ENCODE measurements around the gene MRFAP1.
"Not testable (repeated sequence)": the region's sequence is repeated elsewhere in the genome, so short reads cannot be mapped to it uniquely, and the experiment has no call there.

MRFAP1 gene

DNA sequence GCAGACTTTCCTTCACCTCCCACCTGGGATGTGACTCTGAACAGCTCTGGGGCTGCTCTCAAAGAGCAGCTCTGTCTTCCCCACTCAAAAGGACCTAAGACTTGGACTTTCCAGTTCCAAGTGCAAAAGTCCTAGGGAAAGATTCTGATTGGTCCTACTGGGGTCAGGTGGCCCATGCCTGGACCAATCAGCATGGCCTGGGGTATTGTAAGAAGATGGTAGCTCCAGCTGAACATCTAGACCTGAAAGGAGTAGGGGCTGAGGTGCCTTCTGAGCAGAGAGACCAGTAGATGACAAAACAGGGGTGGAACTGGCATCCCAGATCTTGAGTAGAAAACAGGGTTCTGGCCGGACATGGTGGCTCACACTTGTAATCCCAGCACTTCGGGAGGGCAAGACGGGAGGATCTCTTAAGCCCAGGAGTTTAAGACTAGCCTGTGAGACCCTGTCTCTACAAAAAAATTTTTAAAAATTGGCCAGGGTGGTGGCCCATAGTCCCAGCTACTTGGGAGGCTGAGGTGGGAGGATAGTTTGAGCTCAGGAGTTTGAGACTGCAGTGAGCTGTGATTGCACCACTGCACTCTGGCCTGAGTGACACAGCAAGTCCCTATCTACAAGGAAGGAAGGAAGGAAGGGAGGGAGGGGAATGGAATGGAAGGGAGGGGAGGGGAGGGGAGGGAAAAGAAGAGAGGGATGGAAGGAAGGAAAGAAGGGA is 27.4 kb upstream of the MRFAP1 start:
- no peak for DNase-seq

- no peak for DNase-seq
These were observed 26.5 kb upstream of the MRFAP1 start for GRCh38 chr4:6613676-6614651.

DNA sequence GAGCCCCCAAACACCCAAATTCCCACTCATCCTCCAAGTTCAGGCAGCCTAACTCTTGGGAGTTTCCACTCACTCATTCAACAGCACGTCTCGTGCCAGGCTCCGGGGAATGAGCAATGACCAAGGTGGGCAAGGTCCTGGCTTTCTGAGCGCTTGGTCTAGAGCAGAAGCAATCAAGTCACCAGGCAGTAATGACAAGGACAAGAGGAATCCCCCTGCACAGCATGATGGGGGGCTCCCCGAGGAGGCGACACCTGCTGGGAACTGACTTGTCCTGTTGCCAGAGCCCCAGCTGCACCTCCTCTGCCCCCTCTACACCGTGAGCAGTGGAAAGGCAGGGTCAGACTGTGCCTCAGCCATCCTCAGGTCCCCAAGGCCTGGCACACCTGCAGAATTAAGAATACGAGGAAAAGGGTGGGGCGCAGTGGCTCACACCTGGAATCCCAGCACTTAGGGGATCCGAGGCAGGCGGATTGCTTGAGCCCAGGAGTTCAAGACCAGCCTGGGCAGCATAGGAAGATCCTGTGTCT is 25.7 kb upstream of the MRFAP1 start:
- DNase-seq = no peak

DNA sequence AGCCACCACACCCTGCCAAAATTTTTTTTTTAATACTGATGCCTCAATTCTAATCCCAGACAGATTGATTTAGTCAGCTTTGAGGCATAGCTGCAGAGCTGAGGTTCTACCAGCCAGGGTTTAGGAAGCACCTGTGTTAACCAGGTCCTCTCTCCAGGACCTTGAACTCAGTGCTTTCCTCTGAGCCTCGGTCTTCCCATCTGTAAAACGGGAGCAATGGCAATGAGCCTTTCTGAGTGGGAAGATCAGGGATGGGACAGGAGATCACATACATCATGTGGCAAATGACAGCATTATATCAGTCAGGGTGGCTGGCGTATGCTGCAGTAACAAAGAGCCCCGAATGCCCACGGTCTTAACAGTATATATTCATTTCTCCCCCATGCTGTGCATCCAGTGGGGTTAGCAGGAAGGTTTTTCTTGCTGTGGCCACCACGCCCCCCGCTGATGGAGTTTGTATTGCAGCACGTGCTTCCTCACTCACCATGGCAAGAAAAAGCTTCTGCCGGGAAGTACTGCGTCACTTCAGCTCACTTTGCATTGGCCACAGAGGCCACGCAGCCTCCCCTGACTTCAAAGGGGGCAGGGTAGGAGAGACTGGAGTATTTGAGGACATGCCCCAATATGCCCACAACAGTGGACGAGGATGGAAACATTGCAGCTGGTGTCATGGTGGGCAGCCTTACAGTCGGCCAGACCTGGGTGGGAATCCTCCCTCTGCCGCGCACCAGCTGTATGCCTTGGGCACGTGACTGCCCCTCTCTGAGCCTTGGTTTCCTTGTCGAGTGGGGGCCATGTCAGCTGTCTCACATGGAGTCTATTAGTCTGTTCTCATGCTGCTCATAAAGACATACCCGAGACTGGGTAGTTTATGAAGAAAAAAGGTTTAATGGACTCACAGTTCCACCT is 24.1 kb upstream of the MRFAP1 start:
- DNase-seq = no peak

- DNase-seq = no peak
These were observed 23.2 kb upstream of the MRFAP1 start for GRCh38 chr4:6617246-6617645.

DNA sequence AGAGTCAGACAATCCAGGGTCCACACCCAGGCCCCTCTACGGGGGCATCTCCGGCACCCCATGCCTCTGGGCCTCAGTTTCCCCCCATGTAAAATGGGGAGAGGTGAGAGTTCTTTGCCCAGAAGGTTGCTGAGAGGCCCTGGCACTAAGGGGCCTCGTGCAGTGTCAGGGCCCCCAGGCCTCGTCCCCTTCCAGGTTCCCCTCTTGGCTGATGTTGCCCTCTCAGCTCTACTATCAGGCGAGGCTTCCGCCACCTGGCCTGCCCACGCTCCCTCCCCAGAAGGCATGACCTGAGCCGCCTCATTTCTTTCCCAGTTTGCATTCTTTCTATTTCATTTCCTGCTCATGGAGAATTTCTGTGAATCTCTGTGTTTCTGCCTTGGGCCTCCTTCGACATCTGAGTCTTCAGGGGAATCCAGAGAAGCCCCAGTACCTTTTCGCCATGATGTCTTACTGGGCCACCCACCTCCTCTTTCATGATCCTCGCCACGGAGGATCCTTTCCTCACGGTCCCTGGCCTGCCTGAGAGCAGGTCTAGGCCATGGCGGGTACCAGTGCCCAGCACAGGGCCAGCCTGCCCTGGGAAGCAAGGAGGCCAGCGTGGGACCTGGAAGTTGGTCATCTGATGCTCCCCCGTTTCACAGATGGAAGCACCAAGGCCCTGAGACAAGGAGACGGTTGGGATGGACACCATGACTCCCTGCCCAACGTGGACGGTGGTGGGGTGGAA is 21.9 kb upstream of the MRFAP1 start:
- DNase-seq = no peak

DNA sequence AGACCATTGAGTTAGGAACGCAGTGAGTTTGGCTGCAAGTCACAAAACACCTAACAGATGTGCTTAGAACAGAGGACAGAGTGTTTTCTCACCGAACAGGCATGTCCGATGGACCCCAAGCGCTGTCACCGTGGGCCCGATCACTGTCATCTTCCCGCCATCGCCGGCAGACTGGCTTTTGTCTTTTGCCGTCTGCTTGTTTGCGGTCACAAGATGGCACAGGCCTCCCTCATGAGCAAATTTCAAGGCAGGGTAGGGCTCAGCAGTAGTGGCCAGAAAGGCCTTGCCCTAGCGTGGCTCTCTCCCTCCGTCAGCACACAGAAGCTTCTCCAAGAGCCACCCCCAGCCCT is 21.4 kb upstream of the MRFAP1 start:
- no peak for DNase-seq

DNA sequence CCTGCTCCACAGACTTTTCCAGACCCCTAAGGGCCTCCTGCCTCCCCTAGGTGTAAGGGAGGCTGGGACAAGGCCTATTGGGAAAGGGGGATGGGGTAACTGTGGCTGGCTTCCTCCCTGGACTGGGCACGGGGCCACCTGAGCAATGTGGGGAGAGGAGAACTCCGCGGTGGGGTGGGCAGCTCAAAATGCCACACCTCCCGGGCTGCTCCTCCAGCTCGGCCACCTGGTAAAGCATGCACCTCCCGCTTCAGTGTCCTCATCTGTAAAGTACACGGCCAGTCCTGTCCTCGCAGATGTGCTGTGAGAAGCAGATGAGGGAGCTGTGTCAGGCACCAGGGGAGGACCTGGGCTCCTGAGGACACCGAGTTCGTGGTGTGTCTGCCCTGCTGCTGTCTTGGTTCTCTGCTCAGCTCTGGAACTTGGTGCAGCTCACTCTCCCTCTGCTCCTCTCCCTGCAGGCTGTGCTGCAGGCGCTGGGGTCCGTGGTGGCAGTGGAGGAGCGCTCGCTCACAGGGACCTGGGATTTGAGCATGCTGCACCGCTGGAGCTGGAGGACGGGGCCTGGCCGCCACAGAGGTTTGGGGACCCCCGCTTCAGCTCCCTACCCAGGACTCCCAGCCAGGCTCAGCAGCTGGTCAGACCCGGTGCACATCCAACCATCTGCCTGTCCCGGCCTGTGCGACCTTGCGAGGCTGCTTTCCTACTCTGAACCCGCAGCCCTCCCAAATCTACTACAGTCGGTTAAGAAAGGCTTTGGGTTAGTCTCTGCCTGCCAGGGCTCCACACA is 20.8 kb upstream of the MRFAP1 start:
- no peak for DNase-seq

- no peak for DNase-seq
These were observed 20.2 kb upstream of the MRFAP1 start for GRCh38 chr4:6620296-6620695.

GRCh38 chr4:6620891-6621555 is 19.5 kb upstream of the MRFAP1 start:
- no peak for DNase-seq

DNA sequence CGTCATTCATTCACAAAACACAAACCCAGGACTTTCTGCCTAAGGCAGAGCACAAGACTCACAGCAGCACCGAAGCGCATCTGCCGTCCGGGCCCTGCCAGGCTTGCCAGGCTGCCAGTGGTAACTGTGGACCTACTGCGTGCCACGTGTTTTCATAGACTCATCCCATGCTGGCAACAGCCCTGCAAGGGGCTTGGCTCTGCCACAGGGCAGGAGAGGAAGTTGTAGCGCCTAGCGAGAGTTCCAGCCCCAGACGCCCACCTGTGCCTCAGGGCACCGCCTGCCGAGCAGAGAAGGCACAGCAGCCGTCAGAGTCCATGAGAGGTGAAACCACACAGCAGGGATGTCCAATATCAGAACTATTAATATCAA is 18.9 kb upstream of the MRFAP1 start:
- DNase-seq = no peak

GRCh38 chr4:6622744-6623143 is 17.7 kb upstream of the MRFAP1 start:
- no peak for DNase-seq

DNA sequence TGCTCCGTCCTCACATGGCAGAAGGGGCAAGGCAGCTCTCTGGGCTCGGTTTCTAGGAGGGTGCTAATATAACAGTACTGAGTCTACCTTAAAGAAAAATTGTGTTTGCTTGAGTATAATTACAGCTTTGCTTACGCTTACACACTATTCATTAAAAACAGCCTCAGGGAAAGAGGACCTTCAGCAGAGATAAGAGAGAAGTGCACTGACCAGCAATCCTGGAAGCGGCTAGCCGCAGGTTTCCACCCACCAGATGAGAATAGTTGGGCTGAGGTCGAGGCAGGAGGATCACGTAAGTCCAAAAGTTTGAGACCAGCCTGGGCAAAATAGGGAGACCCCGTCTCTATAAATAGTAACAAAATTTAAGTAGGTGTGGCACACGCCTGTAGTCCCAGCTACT is 15.2 kb upstream of the MRFAP1 start:
- DNase-seq = no peak

- no peak for DNase-seq
These were observed 14.4 kb upstream of the MRFAP1 start for GRCh38 chr4:6626066-6626465.

GRCh38 chr4:6627832-6628231 is 12.7 kb upstream of the MRFAP1 start:
- no peak for DNase-seq

DNA sequence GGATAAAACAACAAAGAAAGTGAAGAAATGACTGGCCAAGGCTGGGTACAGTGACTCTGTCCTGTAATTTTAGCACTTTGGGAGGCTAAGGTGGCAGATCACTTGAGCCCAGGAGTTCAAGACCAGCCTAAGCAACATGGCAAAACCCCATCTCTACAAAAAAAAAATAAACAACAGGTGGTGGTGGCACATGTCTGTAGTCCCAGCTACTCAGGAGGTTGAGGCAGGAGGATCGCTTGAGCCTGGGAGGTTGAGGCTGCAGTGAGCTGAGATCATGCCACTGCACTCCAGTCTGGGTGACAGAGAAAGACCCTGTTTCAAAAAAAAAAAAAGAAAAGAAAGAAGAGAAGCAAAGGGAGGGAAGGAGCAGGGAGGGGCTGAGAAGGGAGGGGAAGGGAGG is 12.0 kb upstream of the MRFAP1 start:
- DNase-seq = not testable (repeated sequence)

DNA sequence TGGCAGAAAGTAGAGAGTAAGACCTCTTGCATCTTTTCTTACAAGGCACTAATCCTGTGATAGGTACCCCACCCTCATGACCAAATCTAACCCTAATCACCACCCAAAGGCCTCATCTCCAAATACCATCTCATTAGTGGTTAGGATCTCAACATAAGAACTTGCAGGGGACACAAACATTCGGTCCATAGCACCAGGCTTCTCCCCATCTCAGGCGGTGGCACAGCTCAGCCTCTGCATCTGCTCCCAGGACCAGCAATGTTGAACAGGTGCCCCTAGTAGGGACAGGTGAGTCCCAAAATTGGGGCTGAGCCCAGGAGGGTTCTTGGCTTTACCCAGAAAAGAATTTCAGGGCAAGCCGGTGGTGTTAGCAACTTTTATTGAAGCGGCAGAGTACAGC is 8.4 kb upstream of the MRFAP1 start:
- DNase-seq = no peak

DNA sequence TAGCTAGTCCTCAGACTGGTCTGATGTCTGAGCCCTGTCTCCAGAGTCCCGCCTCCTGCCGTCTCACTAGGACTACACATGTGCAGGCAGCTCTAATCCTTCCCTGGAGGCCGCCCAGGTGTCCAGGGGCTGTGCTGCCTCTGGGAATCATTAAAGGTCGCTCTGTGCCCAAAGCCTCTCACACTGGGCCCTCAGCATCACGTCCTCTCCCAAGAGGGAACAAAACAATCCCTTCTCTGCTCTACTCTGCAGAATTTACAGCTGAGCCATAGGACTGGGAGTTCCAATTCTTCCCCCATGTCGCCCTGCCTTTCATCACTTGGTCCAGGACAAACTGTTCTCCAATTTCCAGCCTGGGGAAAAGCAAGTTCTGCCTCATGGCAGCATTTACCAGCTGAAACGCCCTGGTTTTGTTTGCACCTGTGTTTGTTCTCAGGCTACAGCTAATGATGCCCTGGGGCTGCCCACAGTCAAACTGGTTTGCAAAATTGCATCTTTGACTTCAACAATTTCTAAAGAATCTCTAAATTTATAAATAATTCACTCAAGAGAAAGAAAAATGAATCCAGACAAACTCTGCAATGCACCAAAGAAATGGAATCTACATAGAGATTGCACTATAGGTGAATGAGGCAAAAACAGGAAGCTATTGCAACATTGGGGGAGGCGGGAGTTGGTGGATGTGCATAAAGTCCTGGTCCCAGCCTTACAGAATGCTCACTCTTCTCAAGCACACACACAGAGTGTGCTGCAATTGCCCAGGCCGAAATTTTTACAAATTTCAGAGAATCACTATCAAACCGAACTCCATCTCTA is 7.2 kb upstream of the MRFAP1 start:
- DNase-seq = peak; percentile 83

- no peak for DNase-seq
These were observed 5.7 kb upstream of the MRFAP1 start for GRCh38 chr4:6634746-6635145.

GRCh38 chr4:6639137-6639680 is 1.3 kb upstream of the MRFAP1 start:
- DNase-seq = no peak

Data from GF-D8 (cell line).